GM18508 (cell line): Measurements from ENCODE around the gene GRIN2C.

Experiments used
- ATAC-seq: cut with Tn5 transposase; IDR thresholded peaks from one replicate; pipeline ENCODE4 v1.9.1; 2021; ENCODE audit warnings: moderate number of reproducible peaks; ENCODE audit not compliant: insufficient read depth, unreplicated experiment

GRIN2C gene

DNA sequence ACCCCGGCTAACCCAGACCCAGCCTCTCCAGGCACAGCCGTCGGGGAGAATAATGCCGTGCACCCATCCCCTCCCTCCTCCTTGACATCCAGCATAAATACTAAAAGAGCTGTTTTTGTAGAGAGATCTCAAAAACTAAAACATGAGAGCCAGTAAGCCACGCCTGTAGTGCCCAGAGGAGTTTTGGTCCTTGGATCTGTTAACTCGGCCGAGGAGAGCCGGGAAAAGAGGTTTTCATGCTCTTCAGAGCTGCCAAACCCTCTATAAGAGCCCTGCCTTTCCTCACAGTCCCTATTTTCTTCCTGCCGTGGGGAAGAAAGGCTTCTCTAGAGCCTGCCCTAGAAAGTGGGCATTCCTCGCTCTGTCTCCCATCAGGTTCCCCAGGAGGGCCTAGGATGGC is 53.4 kb downstream of the GRIN2C start:
- ATAC-seq = no peak

DNA sequence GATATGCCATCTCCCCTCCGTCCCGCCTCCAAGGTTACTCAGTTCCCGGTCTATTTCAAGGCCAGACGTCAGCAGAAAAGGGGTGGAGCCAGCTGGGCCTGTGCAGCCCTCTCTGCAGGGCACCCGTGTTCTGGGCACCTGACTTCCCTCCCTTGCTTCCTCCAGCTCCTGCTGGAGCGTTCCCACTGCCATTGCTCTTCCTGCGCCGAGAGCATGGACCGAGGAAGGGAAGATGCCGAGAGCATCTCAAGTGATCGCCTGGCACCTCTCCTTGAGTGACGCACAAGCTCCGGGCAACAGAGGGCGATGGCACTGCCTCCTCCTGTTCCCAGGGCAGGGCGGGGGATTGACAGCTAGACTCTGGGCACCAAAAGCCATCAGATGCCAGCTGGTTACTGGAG is 54.1 kb downstream of the GRIN2C start:
- ATAC-seq = no peak

DNA sequence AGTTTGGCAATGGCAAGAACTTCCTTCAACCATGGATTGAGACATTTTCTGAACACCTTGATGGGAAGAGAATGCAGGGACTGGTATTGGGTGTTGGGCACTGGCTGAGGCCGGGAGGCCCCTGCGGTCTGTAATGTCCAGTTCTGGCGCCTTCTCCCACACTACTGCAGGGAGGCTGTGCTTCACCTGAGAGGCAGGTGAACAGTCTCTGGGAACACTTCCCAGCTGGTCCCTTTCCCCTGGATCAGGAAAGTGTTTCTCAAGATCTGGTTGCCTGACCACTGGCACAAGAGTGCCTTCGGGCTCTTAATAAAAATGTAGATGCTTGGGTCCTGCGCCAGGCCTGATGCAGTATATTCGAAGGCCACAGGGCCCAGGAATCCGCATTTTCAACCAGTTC is 55.0 kb downstream of the GRIN2C start:
- no peak for ATAC-seq

- no peak for ATAC-seq
Observed at GRCh38 chr17:74803971-74804370, 55.7 kb downstream of the GRIN2C start.

GRCh38 chr17:74803388-74803930 is 56.2 kb downstream of the GRIN2C start:
- ATAC-seq = no peak

DNA sequence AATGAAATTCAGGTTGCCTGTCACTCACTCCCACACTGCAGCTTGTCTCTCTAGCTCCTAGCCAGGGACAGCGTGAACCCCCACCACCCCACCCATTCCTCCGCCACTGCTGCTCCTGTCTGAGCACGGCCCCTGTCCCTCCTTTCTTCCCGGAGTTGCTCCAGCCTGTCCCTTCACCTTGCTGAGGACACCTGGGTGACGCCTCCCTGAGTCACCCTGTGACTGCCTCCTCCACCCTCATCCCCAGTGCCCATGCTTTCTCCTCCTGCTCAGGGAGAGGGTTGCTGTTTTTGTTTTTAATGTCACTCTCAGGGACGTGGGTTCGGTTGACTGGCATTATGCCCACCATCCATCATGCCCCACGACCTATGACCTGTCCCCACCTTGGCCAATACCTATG is 57.8 kb downstream of the GRIN2C start:
- ATAC-seq = no peak

- ATAC-seq = no peak
Observed at GRCh38 chr17:74800531-74800930, 59.2 kb downstream of the GRIN2C start.

- ATAC-seq = no peak
Observed at GRCh38 chr17:74799097-74799496, 60.6 kb downstream of the GRIN2C start.

DNA sequence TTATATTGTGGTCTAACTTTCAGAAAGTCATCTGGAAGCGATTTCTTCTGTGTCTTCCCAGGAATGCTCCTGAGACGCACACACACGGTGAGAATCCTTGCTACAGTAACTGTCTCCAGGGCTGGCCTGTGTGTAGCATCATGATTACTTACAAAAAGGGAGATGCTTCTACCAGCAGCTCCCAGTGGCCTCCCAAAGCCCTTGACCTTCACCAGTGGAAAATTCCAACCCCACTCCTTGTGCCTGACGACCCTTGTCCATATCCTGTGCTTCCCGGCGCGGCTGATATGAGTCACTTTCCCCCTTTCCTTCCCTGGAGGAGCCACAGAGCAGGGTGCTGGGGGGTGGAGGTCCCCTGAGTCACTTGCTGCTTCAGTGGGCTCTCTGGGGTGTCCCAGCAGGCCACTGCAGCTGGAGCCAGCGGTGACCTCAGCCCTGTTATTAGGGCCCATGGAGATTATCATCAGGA is 61.4 kb downstream of the GRIN2C start:
- no peak for ATAC-seq

GRCh38 chr17:74797824-74798223 is 61.9 kb downstream of the GRIN2C start:
- ATAC-seq = no peak

DNA sequence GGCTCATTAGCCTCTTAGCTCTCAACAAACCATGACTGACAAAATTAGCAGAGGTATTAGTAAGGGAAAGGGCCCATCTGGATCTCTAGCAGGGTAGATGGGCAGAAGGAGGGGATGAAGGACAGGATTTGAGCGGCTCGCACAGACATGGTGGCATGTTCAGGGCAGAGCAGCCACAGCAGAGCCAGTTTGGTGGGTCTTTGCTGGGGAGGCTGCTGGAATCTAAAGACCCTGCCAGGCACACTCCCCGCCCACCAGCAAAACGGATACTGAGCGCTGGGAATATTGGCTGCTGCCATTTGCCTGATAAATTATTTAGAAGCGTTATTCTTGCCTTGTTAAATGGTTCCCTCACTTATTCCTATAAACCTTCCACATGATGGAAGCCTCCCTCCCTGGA is 62.8 kb downstream of the GRIN2C start:
- ATAC-seq = no peak

DNA sequence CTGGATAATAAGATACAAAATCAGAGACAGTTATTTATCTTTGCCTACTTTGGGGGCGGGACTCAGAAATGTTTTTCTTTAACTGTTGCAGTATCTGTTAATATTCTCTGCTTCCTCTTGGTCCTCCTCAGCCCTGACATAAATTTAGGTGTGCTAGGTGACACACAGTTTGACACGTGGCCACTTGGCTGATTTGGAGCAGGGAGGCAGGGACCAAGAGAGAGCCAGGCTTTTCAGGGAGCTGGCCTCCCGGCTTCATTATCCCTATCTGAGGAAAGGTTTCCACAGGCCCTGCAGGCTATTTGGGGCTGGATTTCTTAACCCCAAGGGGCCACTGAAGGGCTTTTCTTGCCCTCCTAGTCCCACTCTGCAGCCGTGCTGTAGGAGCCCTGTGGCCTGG is 63.5 kb downstream of the GRIN2C start:
- ATAC-seq = no peak

- no peak for ATAC-seq
Observed at GRCh38 chr17:74795327-74796020, 64.2 kb downstream of the GRIN2C start.

GRCh38 chr17:74792586-74793105 is 67.0 kb downstream of the GRIN2C start:
- ATAC-seq = no peak
